GM21723 (cell line): Measurements from ENCODE around the gene PIAS3.
"Not testable (repeated sequence)": the region's sequence is repeated elsewhere in the genome, so short reads cannot be mapped to it uniquely, and the experiment has no call there.

Experiments
- ATAC-seq: cut with Tn5 transposase; IDR thresholded peaks from one replicate; pipeline ENCODE4 v1.9.1; 2021; ENCODE audit warnings: mild to moderate bottlenecking, moderate library complexity; ENCODE audit not compliant: unreplicated experiment

Gene PIAS3

DNA sequence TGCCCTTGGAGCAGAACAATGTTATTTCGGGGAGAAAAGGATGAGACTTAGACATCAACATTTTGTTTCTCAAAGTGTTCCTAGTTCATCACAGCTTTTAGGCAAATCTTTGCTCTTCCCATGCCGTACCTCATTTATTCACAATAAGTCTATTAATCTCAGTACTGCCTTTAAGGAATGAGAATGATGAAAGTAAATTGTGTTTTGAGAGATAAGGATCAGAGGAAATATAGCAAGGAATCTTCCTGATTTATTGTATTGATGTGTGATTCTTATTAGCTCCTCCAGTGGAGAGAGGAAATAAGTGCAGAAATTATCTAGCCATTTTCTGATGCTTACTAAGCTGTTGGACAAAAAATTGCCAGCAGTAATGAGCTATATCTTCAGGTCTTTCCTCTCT lies 32.9 kb downstream of the PIAS3 start:
- ATAC-seq, result no peak

GRCh38 chr1:145824499-145824842 lies 34.4 kb downstream of the PIAS3 start:
- ATAC-seq, result no peak

- peak; percentile 88 for ATAC-seq
Observed at GRCh38 chr1:145823565-145824498, 35.0 kb downstream of the PIAS3 start, which contains the start of the genes POLR3C and RNF115. Gene POLR3C (plus strand): TSS chr1:145824200. CDS start chr1:145825777, 1,577 bp downstream. Gene RNF115 (minus strand): TSS chr1:145824095. CDS start chr1:145823873, 222 bp downstream.

DNA sequence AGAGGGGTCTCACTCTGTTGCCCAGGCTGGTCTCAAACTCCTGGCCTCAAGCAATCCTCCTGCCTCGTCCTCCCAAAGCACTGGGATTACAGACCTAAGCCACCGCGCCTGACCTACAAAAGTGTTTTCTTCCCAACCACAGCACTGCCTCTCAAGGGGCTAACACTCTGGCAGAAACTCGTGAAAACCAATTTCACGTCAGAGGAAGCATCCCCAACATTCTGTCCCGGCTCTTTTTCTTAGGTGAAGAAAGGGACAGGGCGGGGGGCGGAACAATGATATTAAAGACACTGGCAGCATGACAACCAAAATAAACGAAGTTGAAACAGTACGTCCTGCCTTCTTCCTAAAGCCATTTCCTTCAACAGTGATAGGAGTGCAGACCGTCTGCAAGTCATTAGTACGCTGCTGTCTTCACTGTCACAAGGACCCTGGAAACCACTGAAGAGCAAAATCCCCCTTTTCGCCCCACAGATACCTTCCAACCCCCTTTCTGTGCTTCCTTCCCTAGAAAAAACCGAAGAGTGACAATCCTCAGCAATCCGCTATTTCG lies 36.0 kb downstream of the PIAS3 start:
- not testable (repeated sequence) for ATAC-seq

- ATAC-seq, result not testable (repeated sequence)
Observed at GRCh38 chr1:145818095-145818494, 40.8 kb downstream of the PIAS3 start.

DNA sequence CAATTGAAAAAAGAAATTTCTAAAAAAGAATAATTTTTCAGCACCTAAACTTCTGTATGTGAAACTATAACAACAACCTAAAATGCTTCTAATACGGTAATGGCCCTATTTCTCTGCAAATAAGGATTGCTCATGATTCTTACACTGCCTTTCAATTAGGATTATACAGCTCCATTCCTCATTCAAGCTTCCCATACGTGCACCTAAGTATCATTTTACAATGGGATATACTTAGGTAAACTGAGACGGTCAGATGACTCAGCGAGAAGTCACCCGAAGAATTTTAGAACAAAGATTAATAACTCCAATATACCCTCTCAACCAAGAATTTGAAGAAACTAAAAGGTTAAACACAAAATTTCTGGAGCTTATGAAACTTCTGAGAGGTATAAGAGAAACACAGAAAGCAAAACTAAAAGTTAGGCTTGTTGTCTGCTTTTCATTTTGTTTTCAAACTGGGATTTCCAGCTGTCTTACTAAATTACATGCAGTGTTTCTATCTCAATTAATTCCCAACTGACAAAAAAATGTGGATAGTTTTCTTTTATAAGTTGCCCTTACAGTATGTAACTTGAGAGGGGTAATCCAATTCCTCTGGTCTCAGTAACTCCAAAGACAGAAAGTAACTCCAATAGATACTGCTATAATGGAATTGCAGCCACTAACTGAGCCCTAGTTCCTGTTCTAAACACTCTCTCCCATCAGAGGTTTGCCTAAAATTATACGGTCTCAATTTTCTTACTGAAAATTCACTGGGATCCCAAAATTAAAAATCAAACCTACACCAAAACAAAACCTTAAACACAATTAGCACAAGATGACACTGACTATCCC lies 45.7 kb downstream of the PIAS3 start:
- ATAC-seq, result not testable (repeated sequence)

GRCh38 chr1:145806844-145807243 lies 52.0 kb downstream of the PIAS3 start:
- ATAC-seq, result no peak

GRCh38 chr1:145806408-145806807 lies 52.5 kb downstream of the PIAS3 start:
- no peak for ATAC-seq

DNA sequence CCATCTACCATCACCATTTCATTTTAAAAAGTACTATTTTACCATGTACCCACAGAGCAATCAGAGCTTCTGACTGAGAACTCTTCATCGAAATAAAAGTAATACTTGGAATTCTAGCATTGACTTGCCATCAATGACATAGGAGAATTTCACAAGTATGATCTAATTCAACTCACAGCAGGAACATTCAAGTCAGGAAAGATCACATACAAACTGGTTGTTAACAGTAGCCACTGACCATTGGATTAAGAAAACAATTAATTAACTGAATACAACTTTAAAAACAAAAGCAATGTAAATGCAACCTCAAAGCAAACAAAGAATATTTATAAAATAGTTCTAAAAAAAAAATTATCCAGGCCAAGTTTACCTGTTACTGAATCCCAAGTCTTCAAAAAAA lies 53.8 kb downstream of the PIAS3 start:
- no peak for ATAC-seq

GRCh38 chr1:145804235-145805045 lies 54.4 kb downstream of the PIAS3 start:
- ATAC-seq, result no peak

DNA sequence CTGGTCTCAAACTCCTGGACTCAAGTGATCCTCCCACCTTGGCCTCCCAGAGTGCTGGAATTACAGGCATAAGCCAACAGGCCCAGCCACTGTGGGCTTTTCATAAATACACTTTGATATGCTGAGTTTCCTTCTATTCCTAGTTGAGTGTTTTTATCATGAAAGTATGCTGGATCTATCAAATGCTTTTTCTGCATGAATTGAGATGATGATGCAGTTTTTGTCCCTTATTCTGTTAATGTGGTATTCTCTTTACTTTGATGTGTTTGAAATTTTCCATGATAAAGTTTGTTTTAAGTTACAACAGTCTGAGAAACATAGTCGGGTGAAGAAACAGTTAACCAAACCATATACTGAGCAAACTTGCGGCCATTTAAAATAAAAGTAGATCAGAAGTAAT lies 59.1 kb downstream of the PIAS3 start:
- no peak for ATAC-seq
